Activated naive CD8-positive, alpha-beta T cell treated with anti-CD3 and anti-CD28 coated beads, Interleukin-2, amount 50 U/mL, for 16 hours (primary cell): ENCODE results near the gene SHISA5.

Experiments used
- DNase-seq: peaks from one replicate; pipeline ENCODE4 v3.0.0-alpha.2; 2020; ENCODE audit warnings: low read depth, low spot score

SHISA5 gene

GRCh38 chr3:48431224-48432029 is 72.5 kb downstream of the SHISA5 start:
- DNase-seq: no peak

- no peak for DNase-seq
These were observed 73.3 kb downstream of the SHISA5 start for GRCh38 chr3:48430708-48431101.

GRCh38 chr3:48429960-48430707 is 73.8 kb downstream of the SHISA5 start, which contains the start of gene PLXNB1:
Gene PLXNB1, minus strand, starts transcription at chr3:48430086. Its CDS starts 5,475 bp downstream, at chr3:48424611.
- DNase-seq: no peak

GRCh38 chr3:48429317-48429959 is 74.5 kb downstream of the SHISA5 start:
- no peak for DNase-seq

GRCh38 chr3:48428572-48429316 is 75.2 kb downstream of the SHISA5 start:
- DNase-seq: no peak

- DNase-seq: no peak
These were observed 75.8 kb downstream of the SHISA5 start for GRCh38 chr3:48428088-48428571.

GRCh38 chr3:48427630-48427962 is 76.4 kb downstream of the SHISA5 start:
- DNase-seq: no peak

GRCh38 chr3:48426944-48427629 is 76.9 kb downstream of the SHISA5 start:
- DNase-seq: no peak

- DNase-seq: no peak
These were observed 77.5 kb downstream of the SHISA5 start for GRCh38 chr3:48426401-48426909.

GRCh38 chr3:48425281-48425812 is 78.6 kb downstream of the SHISA5 start:
- no peak for DNase-seq

- DNase-seq: no peak
These were observed 79.9 kb downstream of the SHISA5 start for GRCh38 chr3:48423883-48424695.

- no peak for DNase-seq
These were observed 80.6 kb downstream of the SHISA5 start for GRCh38 chr3:48423241-48423882.

GRCh38 chr3:48422681-48423080 is 81.3 kb downstream of the SHISA5 start:
- DNase-seq: no peak

GRCh38 chr3:48422272-48422671 is 81.7 kb downstream of the SHISA5 start:
- no peak for DNase-seq

- DNase-seq: no peak
These were observed 83.4 kb downstream of the SHISA5 start for GRCh38 chr3:48420561-48420960.

- no peak for DNase-seq
These were observed 84.4 kb downstream of the SHISA5 start for GRCh38 chr3:48419597-48419996.

- no peak for DNase-seq
These were observed 84.8 kb downstream of the SHISA5 start for GRCh38 chr3:48419149-48419548.

- DNase-seq: no peak
These were observed 85.3 kb downstream of the SHISA5 start for GRCh38 chr3:48418651-48419050.

- no peak for DNase-seq
These were observed 85.8 kb downstream of the SHISA5 start for GRCh38 chr3:48418140-48418539.
